ENCODE results near the gene ERGIC3.

Gene ERGIC3

DNA sequence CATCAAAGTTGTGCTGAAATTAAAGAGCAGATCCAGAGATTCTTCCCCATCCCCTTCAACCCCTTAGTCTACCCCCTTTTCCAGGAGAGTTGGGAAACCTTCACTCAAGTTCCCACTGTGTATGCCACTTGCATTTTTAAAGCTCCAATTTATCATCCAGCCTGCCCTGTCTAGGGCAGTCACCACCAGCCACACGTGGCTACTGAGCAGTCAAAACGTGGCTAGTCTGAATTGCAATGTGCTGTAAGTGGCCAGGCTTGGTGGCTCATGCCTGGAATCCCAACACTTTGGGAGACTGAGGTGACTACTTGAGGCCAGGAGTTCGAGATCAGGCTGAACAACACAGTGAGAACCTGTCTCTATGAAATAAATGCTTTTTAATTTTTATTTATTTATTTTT, 34.9 kb downstream of the ERGIC3 start:
- Histone ChIP-seq H3K4me3 (ENCODE audit: severe bottlenecking) (no peak overlapping the region), H3K27me3 (ENCODE audit: insufficient read depth, poor library complexity, severe bottlenecking) (no peaks in the 10 kb centered on the region)
- ATAC-seq (ENCODE audit: low read depth), result peak; percentile 18; the same call in 1 of the 3 replicates

DNA sequence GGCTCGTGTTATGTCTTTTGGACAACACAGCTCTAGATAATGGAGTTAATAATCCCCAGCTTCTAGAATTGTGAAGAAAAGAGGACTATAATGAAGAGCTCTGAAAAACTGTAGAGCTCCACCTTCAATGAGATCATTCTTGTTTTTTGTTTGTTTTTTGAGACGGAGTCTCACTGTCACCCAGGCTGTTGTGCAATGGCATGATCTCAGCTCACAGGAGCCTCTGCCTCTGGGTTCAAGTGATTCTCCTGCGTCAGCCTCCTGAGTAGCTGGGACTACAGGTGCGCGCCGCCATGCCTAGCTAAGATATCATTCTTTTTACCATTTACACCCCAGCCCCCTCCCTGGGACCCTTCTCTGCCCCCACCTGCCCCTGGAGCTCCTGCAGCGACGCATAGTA, 36.6 kb downstream of the ERGIC3 start:
- peaks cover 2% of the 10 kb centered on the region for H3K9me3 ChIP-seq (ENCODE audit: severe bottlenecking)
- H3K4me3 ChIP-seq (ENCODE audit: severe bottlenecking), result no peak overlapping the region
- H3K4me1 ChIP-seq (ENCODE audit: insufficient read depth, poor library complexity, severe bottlenecking), result no peaks in the 10 kb centered on the region
- ATAC-seq (ENCODE audit: low read depth) (no peak), DNase-seq (ENCODE audit: low spot score) (peak; percentile 66)
- no peaks in the 10 kb centered on the region for H3K27me3 ChIP-seq (ENCODE audit: insufficient read depth, poor library complexity, severe bottlenecking)
- TF ChIP-seq CTCF (IDR thresholded peaks at IDR 0.05; ENCODE audit: poor library complexity, severe bottlenecking), result no peak
- H3K27ac ChIP-seq (ENCODE audit: poor library complexity, severe bottlenecking), result no peak overlapping the region
- no peaks in the 10 kb centered on the region for H3K36me3 ChIP-seq (ENCODE audit: low read depth)

More for the DNA sequence above, 34.9 kb downstream of the ERGIC3 start:
- Histone ChIP-seq H3K27ac (ENCODE audit: poor library complexity, severe bottlenecking) (no peak overlapping the region), H3K4me1 (ENCODE audit: insufficient read depth, poor library complexity, severe bottlenecking) (no peaks in the 10 kb centered on the region), H3K36me3 (ENCODE audit: low read depth) (no peaks in the 10 kb centered on the region), H3K9me3 (ENCODE audit: severe bottlenecking) (peaks cover 2% of the 10 kb centered on the region)
- TF ChIP-seq CTCF (IDR thresholded peaks at IDR 0.05; ENCODE audit: poor library complexity, severe bottlenecking), result no peak
- DNase-seq (ENCODE audit: low spot score), result peak; percentile 49

DNA sequence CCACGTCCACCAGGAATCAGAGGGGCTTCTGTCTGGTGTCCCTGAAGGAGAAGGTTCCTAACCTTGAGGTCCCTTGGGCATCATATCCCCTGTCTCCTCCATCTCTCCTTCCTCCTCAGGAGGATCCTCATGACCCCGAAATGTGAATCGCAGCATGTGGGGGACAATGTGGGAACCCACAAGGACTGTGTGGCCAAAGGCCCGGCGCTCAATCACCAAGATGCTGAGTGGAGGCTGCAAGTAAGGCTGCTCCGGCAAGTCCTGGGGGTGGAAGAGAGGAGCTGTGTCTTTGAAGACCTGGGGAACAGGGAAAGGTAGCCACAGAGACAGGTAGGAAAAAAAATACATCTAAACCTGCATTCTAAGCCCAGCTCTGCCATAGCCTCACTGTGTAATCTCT, 37.3 kb downstream of the ERGIC3 start:
- Histone ChIP-seq H3K27me3 (ENCODE audit: insufficient read depth, poor library complexity, severe bottlenecking) (no peaks in the 10 kb centered on the region), H3K4me1 (ENCODE audit: insufficient read depth, poor library complexity, severe bottlenecking) (no peaks in the 10 kb centered on the region), H3K27ac (ENCODE audit: poor library complexity, severe bottlenecking) (no peak overlapping the region), H3K36me3 (ENCODE audit: low read depth) (no peaks in the 10 kb centered on the region), H3K4me3 (ENCODE audit: severe bottlenecking) (no peak overlapping the region), H3K9me3 (ENCODE audit: severe bottlenecking) (no peaks in the 10 kb centered on the region)
- DNase-seq (ENCODE audit: low spot score) (peak; percentile 70), ATAC-seq (ENCODE audit: low read depth) (no peak)
- no peak for TF ChIP-seq CTCF (IDR thresholded peaks at IDR 0.05; ENCODE audit: poor library complexity, severe bottlenecking)

DNA sequence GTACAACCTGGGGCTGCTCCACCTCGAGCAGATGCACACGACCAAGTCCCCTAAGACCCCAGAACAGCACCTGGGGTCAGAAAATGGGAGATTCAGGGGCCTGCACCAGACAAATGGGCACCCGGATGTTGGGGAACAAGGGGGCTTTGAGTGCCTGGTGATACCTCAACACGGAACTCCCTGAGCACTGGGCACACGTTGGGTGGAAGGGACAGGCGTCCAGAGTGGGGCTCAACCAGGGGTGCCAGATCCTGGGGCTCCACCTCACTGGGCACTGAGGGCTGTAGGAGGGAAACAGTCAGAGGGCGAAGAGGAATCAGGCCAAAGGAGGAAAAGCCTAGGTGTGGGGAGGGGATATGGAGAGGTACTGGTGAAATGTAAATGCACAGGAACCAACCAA, 40.3 kb downstream of the ERGIC3 start:
- H3K36me3 ChIP-seq (ENCODE audit: low read depth), result no peaks in the 10 kb centered on the region
- ATAC-seq (ENCODE audit: low read depth), result no peak
- H3K27ac ChIP-seq (ENCODE audit: poor library complexity, severe bottlenecking), result no peak overlapping the region
- no peaks in the 10 kb centered on the region for H3K4me1 ChIP-seq (ENCODE audit: insufficient read depth, poor library complexity, severe bottlenecking)
- H3K27me3 ChIP-seq (ENCODE audit: insufficient read depth, poor library complexity, severe bottlenecking), result no peaks in the 10 kb centered on the region
- no peak overlapping the region for H3K4me3 ChIP-seq (ENCODE audit: severe bottlenecking)
- TF ChIP-seq CTCF (IDR thresholded peaks at IDR 0.05; ENCODE audit: poor library complexity, severe bottlenecking), result no peak
- peak; percentile 75 for DNase-seq (ENCODE audit: low spot score)
- no peaks in the 10 kb centered on the region for H3K9me3 ChIP-seq (ENCODE audit: severe bottlenecking)

DNA sequence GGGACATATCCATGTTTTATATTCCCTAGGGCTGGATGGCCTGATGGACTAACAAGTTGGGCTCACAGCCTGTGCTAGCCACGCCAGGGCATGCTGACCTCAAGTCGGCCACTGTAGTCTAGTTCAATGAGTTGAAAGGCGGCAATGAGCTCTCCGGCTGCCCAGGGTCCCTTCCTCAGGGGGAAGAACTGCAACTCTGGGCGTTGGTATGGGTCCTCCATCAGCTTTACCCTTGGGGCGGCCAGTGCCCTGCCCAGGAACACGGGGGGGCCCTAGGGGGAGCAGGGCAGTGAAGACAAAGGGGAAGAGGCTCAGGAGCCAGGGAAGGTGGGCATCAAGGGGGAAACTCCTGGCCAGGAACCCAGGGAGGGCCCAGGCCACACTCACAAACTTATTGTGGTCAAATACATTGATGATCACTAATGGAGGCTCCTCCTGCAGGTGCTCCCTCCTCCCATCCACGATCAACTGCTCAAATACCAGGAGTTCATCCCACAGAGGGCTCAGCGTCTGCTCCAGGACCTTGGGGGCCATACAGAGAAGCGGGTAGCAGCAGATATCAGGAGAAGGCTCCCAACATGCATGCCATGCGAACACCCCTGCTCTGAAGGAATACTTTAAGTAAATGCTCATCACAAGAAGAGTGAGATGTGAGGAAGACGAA, 41.0 kb downstream of the ERGIC3 start:
- Histone ChIP-seq H3K27me3 (ENCODE audit: insufficient read depth, poor library complexity, severe bottlenecking) (no peaks in the 10 kb centered on the region), H3K4me1 (ENCODE audit: insufficient read depth, poor library complexity, severe bottlenecking) (no peaks in the 10 kb centered on the region), H3K27ac (ENCODE audit: poor library complexity, severe bottlenecking) (no peak overlapping the region), H3K36me3 (ENCODE audit: low read depth) (no peaks in the 10 kb centered on the region), H3K9me3 (ENCODE audit: severe bottlenecking) (no peaks in the 10 kb centered on the region), H3K4me3 (ENCODE audit: severe bottlenecking) (no peak overlapping the region)
- ATAC-seq (ENCODE audit: low read depth) (no peak), DNase-seq (ENCODE audit: low spot score) (peak; percentile 74)
- no peak for TF ChIP-seq CTCF (IDR thresholded peaks at IDR 0.05; ENCODE audit: poor library complexity, severe bottlenecking)
